K562 (cell line): ENCODE data around the gene MRPL22. TPM values are rescaled to one million over a fixed set of nuclear protein-coding genes. Genes with fewer than 3 reads are reported as not detected.
A peak's percentile ranks its signal among the peaks of the same experiment; 100 is the strongest.
"Not testable (repeated sequence)": the region's sequence is repeated elsewhere in the genome, so short reads cannot be mapped to it uniquely, and the experiment has no call there.

ENCODE experiments used
- ATAC-seq: fragments of 200-7000 bp; cut with Tn5 transposase; 3 replicates; pipeline ENCODE4 v1.9.1; 2020; ENCODE audit warnings: moderate library complexity
- BruUV-seq: library from RNA; stranded (reverse); fragments of 400-500 nt; replicated peaks from 2 replicates; lab custom pipeline; 2021; lab: Mats Ljungman, UMichigan
- CTCF ChIA-PET: fragments of 300-600 bp; formaldehyde crosslinking; extraction: SDS; loops from one replicate; lab custom pipeline; 2021; ENCODE audit warnings: low intra/inter-chr PET ratio; lab: Yijun Ruan, JAX
- POLR2A ChIA-PET: fragments of 300-600, 350-650 bp; sonication (Branson Sonifier 250); formaldehyde crosslinking; extraction: SDS; loops from one replicate; lab custom pipeline; 2021; ENCODE audit warnings: antibody characterized with exemption, inconsistent platforms; lab: Yijun Ruan, JAX
- DNase-seq, 4 experiments: peaks; one replicate each; pipeline versions ENCODE4 v3.0.0 to v3.0.0-alpha.2; 2011 to 2018; ENCODE audit warnings: low spot score in 3 of 4, mixed read lengths in 3 of 4; ENCODE audit errors: extremely low read depth in 1 of 4
- FAIRE-seq: peaks from 2 replicates; lab custom pipeline; 2011; peaks lifted over from hg19 to GRCh38; lab: Jason Lieb, UNC
- H2AFZ ChIP-seq: 2 replicates; pipeline ENCODE4 v1.6.0; 2011; ENCODE audit warnings: low read depth, low read length, control low read depth, inconsistent platforms
- H3K27ac ChIP-seq: fragments of 200-600 bp; 3 replicates; pipeline ENCODE4 v1.8.0; 2011; ENCODE audit warnings: low read depth, mild to moderate bottlenecking, control low read depth, inconsistent platforms, low read length, moderate library complexity, mixed read lengths; ENCODE audit errors: extremely low read depth
- H3K27me3 ChIP-seq, 2 experiments: fragments of 300-600 bp in 1 of 2; 2 replicates in 1 of 2; 3 replicates in 1 of 2; pipeline versions ENCODE4 v1.6.0 to v1.8.0; 2011; ENCODE audit warnings: inconsistent platforms in 2 of 2, low read length in 2 of 2, mild to moderate bottlenecking in 1 of 2, mixed read lengths in 1 of 2, moderate library complexity in 1 of 2; ENCODE audit not compliant: control insufficient read depth in 2 of 2, insufficient read depth in 2 of 2
- H3K36me3 ChIP-seq: fragments of 300-600 bp; 3 replicates; pipeline ENCODE4 v1.8.0; 2011; ENCODE audit warnings: mild to moderate bottlenecking, low read length, inconsistent platforms; ENCODE audit not compliant: control insufficient read depth, insufficient read depth
- H3K4me1 ChIP-seq, 2 experiments: fragments of 200-600 bp in 1 of 2; replicated peaks in 1 of 2; 2 replicates in 1 of 2; 3 replicates in 1 of 2; pipeline versions ENCODE4 v1.5.1 to v1.8.0; 2011; ENCODE audit warnings: inconsistent platforms in 2 of 2, low read length in 2 of 2, mild to moderate bottlenecking in 1 of 2, mixed read lengths in 1 of 2, moderate library complexity in 1 of 2; ENCODE audit not compliant: control insufficient read depth in 2 of 2, insufficient read depth in 2 of 2
- H3K4me2 ChIP-seq: 2 replicates; pipeline ENCODE4 v1.6.1; 2011; ENCODE audit warnings: low read length, control low read depth, inconsistent platforms, mixed read lengths; ENCODE audit not compliant: insufficient read depth
- H3K4me3 ChIP-seq: fragments of 200-600 bp; sonication (generic), shearing (Covaris generic); 2 replicates; pipeline ENCODE4 v1.5.1; 2016; ENCODE audit warnings: control low read depth, inconsistent platforms
- H3K79me2 ChIP-seq: fragments of 200-600 bp; 3 replicates; pipeline ENCODE4 v1.8.0; 2011; ENCODE audit warnings: low read length, inconsistent platforms; ENCODE audit not compliant: control insufficient read depth, insufficient read depth
- H3K9ac ChIP-seq, 2 experiments: 2 replicates each; pipeline versions ENCODE4 v1.6.0 to v1.6.1; 2011; ENCODE audit warnings: low read depth in 2 of 2, low read length in 2 of 2, control low read depth in 1 of 2, inconsistent platforms in 1 of 2, mild to moderate bottlenecking in 1 of 2, mixed read lengths in 1 of 2; ENCODE audit not compliant: insufficient read depth in 1 of 2
- H3K9me1 ChIP-seq: one replicate; pipeline ENCODE4 v1.6.0; 2011; ENCODE audit warnings: inconsistent platforms, mild to moderate bottlenecking, low read length, moderate library complexity; ENCODE audit not compliant: control insufficient read depth, insufficient read depth
- H3K9me3 ChIP-seq: replicated peaks from 2 replicates; pipeline ENCODE4 v1.5.1; 2011; ENCODE audit warnings: low read depth, low read length, inconsistent platforms; ENCODE audit not compliant: control insufficient read depth, insufficient read depth
- H4K20me1 ChIP-seq: replicated peaks from 2 replicates; pipeline ENCODE4 v1.6.1; 2011; ENCODE audit warnings: low read length, inconsistent platforms, mixed read lengths; ENCODE audit not compliant: control insufficient read depth, insufficient read depth
- BACH1 ChIP-seq: fragments of 200-800 bp; sonication (Bioruptor generic); IDR thresholded peaks from 2 replicates; pipeline ENCODE4 v1.6.1; 2016; ENCODE audit warnings: missing genetic modification characterization, missing compliant biosample characterization
- CBFA2T2 ChIP-seq: fragments of 450-650 bp; conservative IDR thresholded peaks from 2 replicates; pipeline ENCODE4 v1.6.1; 2017; ENCODE audit warnings: mild to moderate bottlenecking
- ELF1 ChIP-seq: fragments of 200-800 bp; sonication (Bioruptor generic); IDR thresholded peaks from 2 replicates; pipeline ENCODE4 v1.6.1; 2016; ENCODE audit warnings: missing genetic modification characterization, missing compliant biosample characterization
- EP300 ChIP-seq: IDR thresholded peaks from 2 replicates; pipeline ENCODE4 v1.6.1; 2012; ENCODE audit warnings: low read length, improper control_type of control experiment
- KDM1A ChIP-seq, 2 experiments: fragments of 450-650 bp; IDR thresholded peaks; 2 replicates each; pipeline ENCODE4 v1.6.1; 2016; ENCODE audit warnings: mild to moderate bottlenecking in 2 of 2
- KLF16 ChIP-seq: IDR thresholded peaks from 2 replicates; pipeline ENCODE4 v1.6.1; 2016; ENCODE audit warnings: antibody characterized with exemption
- L3MBTL2 ChIP-seq: fragments of 450-650 bp; IDR thresholded peaks from 2 replicates; pipeline ENCODE4 v1.6.1; 2016; ENCODE audit warnings: mild to moderate bottlenecking, moderate library complexity
- MAFK ChIP-seq: IDR thresholded peaks from 2 replicates; pipeline ENCODE4 v1.6.1; 2011; ENCODE audit warnings: low read length, improper control_type of control experiment
- NCOR1 ChIP-seq: fragments of 450-650 bp; IDR thresholded peaks from 2 replicates; pipeline ENCODE4 v1.6.1; 2016; ENCODE audit warnings: mild to moderate bottlenecking, moderate library complexity
- POU5F1 ChIP-seq: fragments of 150-350 bp; IDR thresholded peaks from 2 replicates; pipeline ENCODE4 v1.6.1; 2014; ENCODE audit warnings: borderline replicate concordance, low read length, low read depth, mild to moderate bottlenecking; ENCODE audit not compliant: partially characterized antibody
- SIN3B ChIP-seq: fragments of 450-650 bp; IDR thresholded peaks from 2 replicates; pipeline ENCODE4 v1.6.1; 2017; ENCODE audit warnings: low read depth, mild to moderate bottlenecking, moderate library complexity
- SMARCA4 ChIP-seq: fragments of 450-650 bp; IDR thresholded peaks from 2 replicates; pipeline ENCODE4 v1.6.1; 2016
- SMARCE1 ChIP-seq: fragments of 450-650 bp; IDR thresholded peaks from 2 replicates; pipeline ENCODE4 v1.7.1; 2016; ENCODE audit warnings: mild to moderate bottlenecking
- TCF3 ChIP-seq: sonication (generic); formaldehyde crosslinking; IDR thresholded peaks from 2 replicates; pipeline ENCODE4 v1.4.0; 2020; ENCODE audit warnings: mild to moderate bottlenecking, missing genetic modification reagents
- TEAD4 ChIP-seq, 2 experiments: sonication (generic) in 1 of 2; formaldehyde crosslinking in 1 of 2; IDR thresholded peaks; 2 replicates each; pipeline versions ENCODE4 v1.6.1 to v1.8.0; 2012 to 2022; ENCODE audit warnings: borderline replicate concordance in 1 of 2, inconsistent platforms in 1 of 2, low read length in 1 of 2, mild to moderate bottlenecking in 1 of 2, missing genetic modification reagents in 1 of 2
- TRIM24 ChIP-seq, 2 experiments: fragments of 450-650 bp; IDR thresholded peaks; 2 replicates each; pipeline ENCODE4 v1.6.1; 2016
- ZFP36 ChIP-seq: fragments of 150-350 bp; IDR thresholded peaks from 2 replicates; pipeline ENCODE4 v1.6.1; 2018; ENCODE audit warnings: low read length, low read depth; ENCODE audit not compliant: partially characterized antibody
- ZFX ChIP-seq: sonication (generic); formaldehyde crosslinking; IDR thresholded peaks from 2 replicates; pipeline ENCODE4 v1.8.0; 2022; ENCODE audit warnings: mild to moderate bottlenecking, missing genetic modification reagents, moderate library complexity
- ZNF766 ChIP-seq: fragments of 200-800 bp; sonication (Bioruptor generic); conservative IDR thresholded peaks from 2 replicates; pipeline ENCODE4 v1.6.1; 2016; ENCODE audit warnings: missing genetic modification characterization, missing compliant biosample characterization
- WGBS: fragments of 100-300 bp; shearing (Covaris generic); methylation state at CpG from one replicate; pipeline ENCODE4 v1.1.6; 2016; ENCODE audit warnings: low coverage, mixed read lengths; ENCODE audit not compliant: insufficient coverage; ENCODE audit errors: missing lambda C conversion rate; 5-methylcytosine and 5-hydroxymethylcytosine counted together
- in situ Hi-C: fragments of 300-500 bp; cut with MboI; formaldehyde crosslinking; loops from 4 replicates; pipeline ENCODE4 v1.15.0; 2018; ENCODE audit warnings: inconsistent platforms, mixed read lengths
- intact Hi-C: fragments of 100-400 bp; cut with micrococcal nuclease; formaldehyde crosslinking; loops from 2 replicates; pipeline ENCODE4 v1.14.2; 2022
- polyA plus RNA-seq, 8 experiments: library from polyadenylated mRNA; depleted of rRNA in 4 of 8; stranded (reverse) in 5 of 8; unstranded in 3 of 8; fragments of >200 nt; fragmentation: Nextera tagmentation in 2 of 8; fragmentation: Illumina TruSeq in 1 of 8; extraction: Ambion mirVana in 2 of 8; extraction: Trizol in 1 of 8; gene quantifications; 2 replicates each; pipeline versions ENCODE4 v1.2.1 to v1.2.3, GENCODE V29; 2011 to 2014; ENCODE audit warnings: inconsistent platforms in 1 of 8, missing spikeins in 1 of 8
- total RNA-seq, 7 experiments: library from RNA; depleted of rRNA in 6 of 7; stranded (reverse); fragments of >200 nt in 6 of 7; fragmentation: Illumina TruSeq in 2 of 7; extraction: Trizol in 2 of 7; gene quantifications; 2 replicates each; pipeline versions ENCODE4 v1.2.1 to v1.2.3, GENCODE V29; 2011 to 2021; ENCODE audit warnings: low replicate concordance in 1 of 7
- TF ChIP-seq, protein P1 (sequence below): fragments of 250-450 bp; sonication (Bioruptor Pico); IDR thresholded peaks from 2 replicates; pipeline ENCODE4 v1.4.0; 2020; ENCODE audit warnings: mild to moderate bottlenecking
- TF ChIP-seq, protein P2 (sequence below), 2 experiments: fragments of 450-650 bp; conservative IDR thresholded peaks; 2 replicates each; pipeline ENCODE4 v1.6.1; 2017; ENCODE audit warnings: mild to moderate bottlenecking in 2 of 2, moderate library complexity in 2 of 2

Gene MRPL22
- total and polyA plus RNA-seq, 9 of the 15 experiments (the other 6 are each of a cell fraction or from before 2014, with no cell fraction given): 41.1 to 424 (median 102) TPM

DNA sequence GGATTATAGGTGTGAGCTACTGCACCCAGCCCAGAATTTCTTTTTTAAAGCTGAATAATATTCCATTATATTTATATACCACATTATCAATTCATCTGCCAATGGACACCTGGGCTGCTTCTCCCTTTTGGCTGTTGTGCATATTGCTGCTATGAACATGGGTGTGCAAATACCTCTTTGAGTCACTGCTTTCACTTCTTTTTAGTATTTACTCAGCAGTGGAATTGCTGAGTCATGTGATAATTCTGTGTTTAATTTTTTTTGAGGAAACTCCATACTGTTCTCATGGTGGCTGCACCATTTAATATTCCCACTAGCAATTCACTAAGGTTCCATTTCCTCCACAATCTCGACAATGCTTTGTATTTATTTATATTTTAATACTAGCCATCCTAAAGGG lies 36.5 kb downstream of the MRPL22 start (continued):
- peak; percentile 92 for TF ChIP-seq MAFK
- TF ChIP-seq, protein P1, sequence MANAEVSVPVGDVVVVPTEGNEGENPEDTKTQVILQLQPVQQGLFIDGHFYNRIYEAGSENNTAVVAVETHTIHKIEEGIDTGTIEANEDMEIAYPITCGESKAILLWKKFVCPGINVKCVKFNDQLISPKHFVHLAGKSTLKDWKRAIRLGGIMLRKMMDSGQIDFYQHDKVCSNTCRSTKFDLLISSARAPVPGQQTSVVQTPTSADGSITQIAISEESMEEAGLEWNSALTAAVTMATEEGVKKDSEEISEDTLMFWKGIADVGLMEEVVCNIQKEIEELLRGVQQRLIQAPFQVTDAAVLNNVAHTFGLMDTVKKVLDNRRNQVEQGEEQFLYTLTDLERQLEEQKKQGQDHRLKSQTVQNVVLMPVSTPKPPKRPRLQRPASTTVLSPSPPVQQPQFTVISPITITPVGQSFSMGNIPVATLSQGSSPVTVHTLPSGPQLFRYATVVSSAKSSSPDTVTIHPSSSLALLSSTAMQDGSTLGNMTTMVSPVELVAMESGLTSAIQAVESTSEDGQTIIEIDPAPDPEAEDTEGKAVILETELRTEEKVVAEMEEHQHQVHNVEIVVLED (CRISPR knock-in tag): no peak
- peak; percentile 68; the same call in 1 of the 2 replicates for TF ChIP-seq BACH1
- TF ChIP-seq ELF1 (tag): no peak
- TF ChIP-seq L3MBTL2: 0 out of 2 replicates have a peak, but pooled peaks have one; percentile 3
- TF ChIP-seq POU5F1: no peak
- no peak for TF ChIP-seq SIN3B

DNA sequence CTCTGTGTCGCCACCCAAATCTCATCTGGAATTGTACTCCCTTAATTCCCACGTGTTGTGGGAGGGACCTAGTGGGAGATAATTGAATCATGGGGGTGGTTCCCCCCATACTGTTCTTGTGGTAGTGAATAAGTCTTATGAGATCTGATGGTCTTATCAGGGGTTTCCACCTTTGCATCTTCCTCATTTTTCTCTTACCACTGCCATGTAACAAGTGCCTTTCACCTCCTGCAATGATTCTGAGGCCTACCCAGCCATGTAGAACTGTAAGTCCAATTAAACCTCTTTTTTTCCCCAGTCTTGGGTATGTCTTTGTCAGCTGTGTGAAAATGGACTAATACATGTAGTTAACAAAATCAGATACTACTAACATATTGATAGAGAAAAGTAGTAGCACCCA lies 37.4 kb downstream of the MRPL22 start:
- POLR2A ChIA-PET; H3K27ac ChIP-seq; H2AFZ ChIP-seq; BruUV-seq; H3K9ac ChIP-seq; H3K36me3 ChIP-seq; H3K79me2 ChIP-seq; ATAC-seq; H3K4me1 ChIP-seq; H3K9me3 ChIP-seq; CTCF ChIA-PET; H3K27me3 ChIP-seq; intact Hi-C loops; H3K4me2 ChIP-seq; H4K20me1 ChIP-seq; in situ Hi-C loops; H3K4me3 ChIP-seq; H3K9me1 ChIP-seq; TF ChIP-seq TEAD4 (CRISPR knock-in tag; IDR thresholded peaks at IDR 0.05; ENCODE audit: borderline replicate concordance): not testable (repeated sequence)
- peak; percentile 58 for FAIRE-seq
- peak in 1 of 4 experiments; percentile 28 for DNase-seq
- 4% methylated on average over 2 of the region's 2 CpGs for WGBS
- TF ChIP-seq ZFP36 (peak; percentile 72), TCF3 (CRISPR knock-in tag) (peak; percentile 61), SMARCA4 (peak; percentile 43; the same call in 1 of the 2 replicates), TRIM24 (IDR thresholded peaks at IDR 0.05) (0 out of 4 replicates have a peak, but pooled peaks of 1 of the 2 experiments have one; percentile 48), KLF16 (0 out of 2 replicates have a peak, but pooled peaks have one; percentile 18), SMARCE1 (peak; percentile 44; the same call in 1 of the 2 replicates), EP300 (0 out of 2 replicates have a peak, but pooled peaks have one; percentile 33), ZNF766 (CRISPR knock-in tag) (peak; percentile 100), KDM1A (IDR thresholded peaks at IDR 0.05) (0 out of 4 replicates have a peak, but pooled peaks of 1 of the 2 experiments have one; percentile 27), CBFA2T2 (peak; percentile 37; the same call in 1 of the 2 replicates), NCOR1 (0 out of 2 replicates have a peak, but pooled peaks have one; percentile 25), ZFX (CRISPR knock-in tag) (peak; percentile 70), TEAD4 (IDR thresholded peaks at IDR 0.05; ENCODE audit: low read length) (peak; percentile 65; the same call in 1 of the 2 replicates)
- TF ChIP-seq, protein P2, sequence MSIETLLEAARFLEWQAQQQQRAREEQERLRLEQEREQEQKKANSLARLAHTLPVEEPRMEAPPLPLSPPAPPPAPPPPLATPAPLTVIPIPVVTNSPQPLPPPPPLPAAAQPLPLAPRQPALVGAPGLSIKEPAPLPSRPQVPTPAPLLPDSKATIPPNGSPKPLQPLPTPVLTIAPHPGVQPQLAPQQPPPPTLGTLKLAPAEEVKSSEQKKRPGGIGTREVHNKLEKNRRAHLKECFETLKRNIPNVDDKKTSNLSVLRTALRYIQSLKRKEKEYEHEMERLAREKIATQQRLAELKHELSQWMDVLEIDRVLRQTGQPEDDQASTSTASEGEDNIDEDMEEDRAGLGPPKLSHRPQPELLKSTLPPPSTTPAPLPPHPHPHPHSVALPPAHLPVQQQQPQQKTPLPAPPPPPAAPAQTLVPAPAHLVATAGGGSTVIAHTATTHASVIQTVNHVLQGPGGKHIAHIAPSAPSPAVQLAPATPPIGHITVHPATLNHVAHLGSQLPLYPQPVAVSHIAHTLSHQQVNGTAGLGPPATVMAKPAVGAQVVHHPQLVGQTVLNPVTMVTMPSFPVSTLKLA (conservative IDR thresholded peaks at IDR 0.05): 0 out of 4 replicates have a peak, but pooled peaks of 1 of the 2 experiments have one; percentile 17
